SK-N-SH treated with all-trans-retinoic acid at 6 μM for 48 hours (cell line): Measurements from ENCODE around the gene LCLAT1.

ENCODE experiments used
- TCF4 ChIP-seq: fragments of 250-450 bp; sonication (Bioruptor Pico); IDR thresholded peaks from 2 replicates; pipeline ENCODE4 v1.8.0; 2021; ENCODE audit warnings: mild to moderate bottlenecking, moderate library complexity, borderline replicate concordance
- ZNF8 ChIP-seq: fragments of 450-650 bp; formaldehyde crosslinking; IDR thresholded peaks from 2 replicates; pipeline ENCODE4 v1.5.0; 2020; ENCODE audit warnings: mild to moderate bottlenecking, moderate library complexity

- no peak for TF ChIP-seq ZNF8 (CRISPR knock-in tag)
- TF ChIP-seq TCF4 (CRISPR knock-in tag) = no peak
Measured at GRCh38 chr2:30464544-30465170, 17.6 kb downstream of the LCLAT1 start.
